ENCODE measurements around the gene STK32B.

STK32B gene

GRCh38 chr4:5446595-5447226 lies 395.4 kb downstream of the STK32B start:
- DNase-seq (no peak), ATAC-seq (no peak)

GRCh38 chr4:5447755-5448154 lies 396.5 kb downstream of the STK32B start:
- DNase-seq (no peak), ATAC-seq (no peak)

- DNase-seq, result no peak
- no peak for ATAC-seq
Measured at GRCh38 chr4:5448221-5448620, 396.9 kb downstream of the STK32B start.

- no peak for ATAC-seq
- DNase-seq, result no peak
Measured at GRCh38 chr4:5451243-5451642, 400.0 kb downstream of the STK32B start.

- ATAC-seq (no peak), DNase-seq (no peak)
Measured at GRCh38 chr4:5452156-5452555, 400.9 kb downstream of the STK32B start.

GRCh38 chr4:5455003-5455585 lies 403.8 kb downstream of the STK32B start:
- DNase-seq, result no peak
- ATAC-seq, result no peak

- DNase-seq (no peak), ATAC-seq (no peak)
Measured at GRCh38 chr4:5456296-5456845, 405.1 kb downstream of the STK32B start.

- DNase-seq, result no peak
- no peak for ATAC-seq
Measured at GRCh38 chr4:5458676-5459075, 407.4 kb downstream of the STK32B start.

GRCh38 chr4:5459236-5459635 lies 408.0 kb downstream of the STK32B start:
- DNase-seq, result no peak
- ATAC-seq, result no peak

- ATAC-seq (no peak), DNase-seq (peak; percentile 18)
Measured at GRCh38 chr4:5460106-5460801, 409.0 kb downstream of the STK32B start.

GRCh38 chr4:5461477-5461876 lies 410.2 kb downstream of the STK32B start:
- DNase-seq (no peak), ATAC-seq (no peak)

- no peak for ATAC-seq
Measured at GRCh38 chr4:5462254-5462835, 411.1 kb downstream of the STK32B start.

GRCh38 chr4:5462896-5463295 lies 411.6 kb downstream of the STK32B start:
- ATAC-seq, result no peak
- DNase-seq, result no peak

More at GRCh38 chr4:5462254-5462835, 411.1 kb downstream of the STK32B start:
- no peak for DNase-seq

GRCh38 chr4:5463361-5463760 lies 412.1 kb downstream of the STK32B start:
- DNase-seq (no peak), ATAC-seq (no peak)

- no peak for DNase-seq
- no peak for ATAC-seq
Measured at GRCh38 chr4:5463936-5464650, 412.8 kb downstream of the STK32B start.

- DNase-seq (no peak), ATAC-seq (no peak)
Measured at GRCh38 chr4:5465529-5465928, 414.2 kb downstream of the STK32B start.

GRCh38 chr4:5465956-5466355 lies 414.7 kb downstream of the STK32B start:
- DNase-seq (no peak), ATAC-seq (no peak)

GRCh38 chr4:5467111-5467510 lies 415.8 kb downstream of the STK32B start:
- DNase-seq, result no peak
- no peak for ATAC-seq

- DNase-seq (no peak), ATAC-seq (no peak)
Measured at GRCh38 chr4:5469151-5469775, 418.0 kb downstream of the STK32B start.

- ATAC-seq, result no peak
Measured at GRCh38 chr4:5469861-5470260, 418.6 kb downstream of the STK32B start.

GRCh38 chr4:5470318-5471198 lies 419.3 kb downstream of the STK32B start:
- ATAC-seq (no peak), DNase-seq (no peak)

More at GRCh38 chr4:5469861-5470260, 418.6 kb downstream of the STK32B start:
- DNase-seq, result no peak
